ENCODE measurements around the gene SOX9. TPM values are rescaled to one million over a fixed set of nuclear protein-coding genes. Genes with fewer than 3 reads are reported as not detected.

SOX9 gene
- total RNA-seq, 4 donors from 2014 or later, result 22.4 to 94.8 (median 40.8) TPM

DNA sequence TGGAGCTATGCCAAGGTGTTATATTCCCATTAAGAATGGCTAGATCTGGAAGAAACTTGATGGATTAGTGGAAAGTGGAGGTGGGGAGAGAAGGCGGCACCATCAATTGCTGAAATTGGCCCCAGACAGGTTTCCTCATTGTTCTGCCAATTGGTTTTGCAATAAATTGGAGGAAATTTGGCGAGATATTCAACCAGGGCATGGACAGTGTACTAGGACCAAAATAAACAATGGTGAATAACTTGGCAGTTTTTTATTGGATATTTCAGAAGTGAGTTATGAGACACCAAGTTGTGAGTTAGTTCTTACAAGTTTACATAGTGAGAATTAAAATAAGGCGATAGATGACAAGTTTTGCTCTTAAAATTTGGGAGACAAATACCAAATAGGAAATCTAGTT, 41.1 kb upstream of the SOX9 start:
- TF ChIP-seq, protein P1, sequence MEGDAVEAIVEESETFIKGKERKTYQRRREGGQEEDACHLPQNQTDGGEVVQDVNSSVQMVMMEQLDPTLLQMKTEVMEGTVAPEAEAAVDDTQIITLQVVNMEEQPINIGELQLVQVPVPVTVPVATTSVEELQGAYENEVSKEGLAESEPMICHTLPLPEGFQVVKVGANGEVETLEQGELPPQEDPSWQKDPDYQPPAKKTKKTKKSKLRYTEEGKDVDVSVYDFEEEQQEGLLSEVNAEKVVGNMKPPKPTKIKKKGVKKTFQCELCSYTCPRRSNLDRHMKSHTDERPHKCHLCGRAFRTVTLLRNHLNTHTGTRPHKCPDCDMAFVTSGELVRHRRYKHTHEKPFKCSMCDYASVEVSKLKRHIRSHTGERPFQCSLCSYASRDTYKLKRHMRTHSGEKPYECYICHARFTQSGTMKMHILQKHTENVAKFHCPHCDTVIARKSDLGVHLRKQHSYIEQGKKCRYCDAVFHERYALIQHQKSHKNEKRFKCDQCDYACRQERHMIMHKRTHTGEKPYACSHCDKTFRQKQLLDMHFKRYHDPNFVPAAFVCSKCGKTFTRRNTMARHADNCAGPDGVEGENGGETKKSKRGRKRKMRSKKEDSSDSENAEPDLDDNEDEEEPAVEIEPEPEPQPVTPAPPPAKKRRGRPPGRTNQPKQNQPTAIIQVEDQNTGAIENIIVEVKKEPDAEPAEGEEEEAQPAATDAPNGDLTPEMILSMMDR (IDR thresholded peaks at IDR 0.05), result no peak
- H3K4me3 ChIP-seq (ENCODE audit: low read depth, poor library complexity, severe bottlenecking), result no peak overlapping the region
- no peak for DNase-seq (ENCODE audit: low spot score in 2 of 2)
- intact Hi-C loops (cut with DNase I; ENCODE audit: low total_unique reads), result no loop called here
- WGBS, 2 donors, result 70 to 72% methylated on average over 3 of the region's 3 CpGs

- intact Hi-C loops (cut with DNase I; ENCODE audit: low total_unique reads), result no loop called here
- TF ChIP-seq POLR2A (IDR thresholded peaks at IDR 0.05), result no peak
- TF ChIP-seq, protein P1 (IDR thresholded peaks at IDR 0.05), result no peak
- 80 to 91% methylated on average over 1 of the region's 1 CpG for WGBS, 2 donors
Measured at GRCh38 chr17:72087876-72088275, 32.9 kb upstream of the SOX9 start.

DNA sequence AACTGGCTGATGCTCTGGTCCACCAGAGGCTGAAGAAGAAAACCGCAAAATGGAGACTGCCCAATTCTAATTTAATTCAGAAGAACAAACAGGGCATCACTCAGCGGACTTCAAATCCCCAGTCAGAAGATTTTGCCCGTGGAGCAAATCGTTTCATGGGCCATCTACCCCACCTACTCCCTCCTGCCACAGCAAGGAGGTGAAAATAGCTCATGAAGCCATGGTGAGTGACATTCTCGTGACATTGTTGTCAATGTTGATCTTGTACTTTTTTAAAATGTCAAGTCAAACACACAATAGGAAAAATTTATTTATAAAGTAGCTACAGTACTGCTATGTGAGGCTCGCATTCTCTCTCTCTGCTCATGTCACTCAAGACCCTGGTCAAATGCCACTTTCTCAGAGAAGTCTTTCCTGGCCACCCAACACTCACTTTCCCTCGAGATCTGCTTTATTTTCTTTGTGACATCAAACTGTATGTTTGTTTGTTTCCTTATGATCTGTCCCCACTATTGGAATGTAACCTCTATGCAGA, 31.3 kb upstream of the SOX9 start:
- H3K4me3 ChIP-seq (ENCODE audit: low read depth, poor library complexity, severe bottlenecking), result no peak overlapping the region
- 74 to 75% methylated on average over 7 of the region's 7 CpGs for WGBS, 2 donors
- TF ChIP-seq POLR2A (IDR thresholded peaks at IDR 0.05), result no peak
- TF ChIP-seq, protein P1 (IDR thresholded peaks at IDR 0.05), result no peak
- DNase-seq (ENCODE audit: low spot score in 2 of 2), result no peak
- intact Hi-C loops (cut with DNase I; ENCODE audit: low total_unique reads), result no loop called here

More at GRCh38 chr17:72087876-72088275, 32.9 kb upstream of the SOX9 start:
- no peak for DNase-seq (ENCODE audit: low spot score in 2 of 2)
- H3K4me3 ChIP-seq (ENCODE audit: low read depth, poor library complexity, severe bottlenecking), result no peak overlapping the region

DNA sequence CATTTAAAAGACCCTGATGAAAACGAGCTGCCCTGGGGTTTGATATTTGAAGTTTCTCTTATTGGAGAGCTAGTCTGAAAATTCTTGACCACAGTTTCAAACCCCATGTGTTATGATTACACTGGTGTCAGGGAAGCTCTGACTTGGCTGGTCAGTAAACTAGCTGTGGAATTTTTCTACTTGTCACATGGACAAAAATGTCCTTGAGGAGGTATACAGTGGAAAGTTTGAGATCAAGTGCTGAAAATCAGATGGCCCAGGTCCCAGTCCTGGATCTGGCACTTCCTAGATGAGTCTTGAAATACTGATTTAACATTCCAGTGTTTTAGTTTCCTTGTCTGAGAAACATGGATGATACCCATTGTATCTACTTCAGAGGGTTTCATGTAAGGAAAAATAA, 30.7 kb upstream of the SOX9 start:
- intact Hi-C loops (cut with DNase I; ENCODE audit: low total_unique reads), result no loop called here
- WGBS, 2 donors, result 35 to 36% methylated on average over 1 of the region's 1 CpG
- no peak overlapping the region for H3K4me3 ChIP-seq (ENCODE audit: low read depth, poor library complexity, severe bottlenecking)
- DNase-seq (ENCODE audit: low spot score in 2 of 2), result no peak
- no peak for TF ChIP-seq POLR2A (IDR thresholded peaks at IDR 0.05)
- TF ChIP-seq, protein P1 (IDR thresholded peaks at IDR 0.05), result no peak

GRCh38 chr17:72092710-72093322, 28.0 kb upstream of the SOX9 start:
- 43 to 91% methylated on average over 1 of the region's 1 CpG for whole genome bisulfite sequencing, 2 donors
- intact Hi-C loops (cut with DNase I; ENCODE audit: low total_unique reads), result no loop called here
- H3K4me3 ChIP-seq (ENCODE audit: low read depth, poor library complexity, severe bottlenecking), result no peak overlapping the region
- TF ChIP-seq POLR2A (IDR thresholded peaks at IDR 0.05), result no peak
- TF ChIP-seq, protein P1 (IDR thresholded peaks at IDR 0.05), result no peak
- no peak for DNase-seq (ENCODE audit: low spot score in 2 of 2)

- 78 to 80% methylated on average over 3 of the region's 3 CpGs for WGBS, 2 donors
- no peak for DNase-seq (ENCODE audit: low spot score in 2 of 2)
- TF ChIP-seq, protein P1 (IDR thresholded peaks at IDR 0.05), result no peak
- no peak for TF ChIP-seq POLR2A (IDR thresholded peaks at IDR 0.05)
- H3K4me3 ChIP-seq (ENCODE audit: low read depth, poor library complexity, severe bottlenecking), result no peak overlapping the region
- intact Hi-C loops (cut with DNase I; ENCODE audit: low total_unique reads), result no loop called here
Measured at GRCh38 chr17:72093707-72094106, 27.1 kb upstream of the SOX9 start.

Measured in lower leg skin (tissue), 4 donors.